Type B pancreatic cell (in vitro differentiated cells): ENCODE results near the gene EIF4E. TPM values are rescaled to one million over a fixed set of nuclear protein-coding genes. Genes with fewer than 3 reads are reported as not detected.
"Not testable (repeated sequence)": the region's sequence is repeated elsewhere in the genome, so short reads cannot be mapped to it uniquely, and the experiment has no call there.

Source experiments
- DNase-seq: peaks from one replicate; pipeline ENCODE4 v3.0.0; 2021; ENCODE audit warnings: mixed read lengths; ENCODE audit not compliant: unreplicated experiment; ENCODE audit errors: extremely low spot score
- H3K27ac Mint-ChIP-seq: 2 replicates; pipeline ENCODE4 v1.8.0; 2021; ENCODE audit warnings: mild to moderate bottlenecking, mixed read lengths
- H3K27me3 Mint-ChIP-seq: 2 replicates; pipeline ENCODE4 v1.8.0; 2021; ENCODE audit warnings: mixed read lengths
- H3K36me3 Mint-ChIP-seq: 2 replicates; pipeline ENCODE4 v1.8.0; 2021; ENCODE audit warnings: mixed read lengths
- H3K4me1 Mint-ChIP-seq: one replicate; pipeline ENCODE4 v1.8.0; 2021; ENCODE audit warnings: mixed read lengths; ENCODE audit not compliant: unreplicated experiment
- H3K4me3 Mint-ChIP-seq: 2 replicates; pipeline ENCODE4 v1.8.0; 2021; ENCODE audit warnings: mild to moderate bottlenecking, mixed read lengths
- H3K9me3 Mint-ChIP-seq: 2 replicates; pipeline ENCODE4 v1.8.0; 2021; ENCODE audit warnings: mixed read lengths
- total RNA-seq: library from RNA; stranded (reverse); gene quantifications from 2 replicates; pipeline ENCODE4 v1.2.1, GENCODE V29; 2021; ENCODE audit warnings: low replicate concordance
- TF ChIP-seq, protein P1 (sequence below): fragments of 200-600 bp; sonication (generic); conservative IDR thresholded peaks from 2 replicates; pipeline ENCODE4 v1.5.0; 2021; ENCODE audit warnings: antibody characterized with exemption, mild to moderate bottlenecking

The EIF4E gene
- total RNA-seq, 1 donor from 2014 or later, result 93.9 TPM

- Mint-ChIP-seq H3K4me3 (no peak overlapping the region), H3K36me3 (no peaks in the 10 kb centered on the region), H3K27me3 (no peaks in the 10 kb centered on the region), H3K4me1 (peaks cover 5% of the 10 kb centered on the region), H3K9me3 (no peaks in the 10 kb centered on the region), H3K27ac (no peak overlapping the region)
- DNase-seq, result no peak
- TF ChIP-seq, protein P1, sequence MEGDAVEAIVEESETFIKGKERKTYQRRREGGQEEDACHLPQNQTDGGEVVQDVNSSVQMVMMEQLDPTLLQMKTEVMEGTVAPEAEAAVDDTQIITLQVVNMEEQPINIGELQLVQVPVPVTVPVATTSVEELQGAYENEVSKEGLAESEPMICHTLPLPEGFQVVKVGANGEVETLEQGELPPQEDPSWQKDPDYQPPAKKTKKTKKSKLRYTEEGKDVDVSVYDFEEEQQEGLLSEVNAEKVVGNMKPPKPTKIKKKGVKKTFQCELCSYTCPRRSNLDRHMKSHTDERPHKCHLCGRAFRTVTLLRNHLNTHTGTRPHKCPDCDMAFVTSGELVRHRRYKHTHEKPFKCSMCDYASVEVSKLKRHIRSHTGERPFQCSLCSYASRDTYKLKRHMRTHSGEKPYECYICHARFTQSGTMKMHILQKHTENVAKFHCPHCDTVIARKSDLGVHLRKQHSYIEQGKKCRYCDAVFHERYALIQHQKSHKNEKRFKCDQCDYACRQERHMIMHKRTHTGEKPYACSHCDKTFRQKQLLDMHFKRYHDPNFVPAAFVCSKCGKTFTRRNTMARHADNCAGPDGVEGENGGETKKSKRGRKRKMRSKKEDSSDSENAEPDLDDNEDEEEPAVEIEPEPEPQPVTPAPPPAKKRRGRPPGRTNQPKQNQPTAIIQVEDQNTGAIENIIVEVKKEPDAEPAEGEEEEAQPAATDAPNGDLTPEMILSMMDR, result no peak
These were observed 80.5 kb downstream of the EIF4E start for GRCh38 chr4:98848448-98848847.

DNA sequence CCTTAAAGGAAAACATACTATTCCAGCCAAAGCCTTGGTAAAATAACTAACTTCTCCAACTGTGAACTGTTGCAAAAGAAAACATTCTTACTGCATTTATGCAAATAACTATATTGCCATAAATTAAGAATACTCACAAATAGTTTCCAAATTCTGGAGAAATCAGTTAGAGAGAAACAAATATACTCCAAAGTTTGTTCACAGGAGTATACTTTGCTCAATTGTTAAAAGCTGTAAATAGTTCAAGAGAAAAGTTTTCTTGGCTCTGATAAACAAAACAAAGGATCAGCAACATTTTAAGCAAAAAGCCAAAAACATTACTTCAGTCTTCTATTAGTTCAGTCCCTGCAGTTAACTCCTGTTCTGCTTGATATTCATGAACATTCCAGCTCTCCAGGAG is 83.0 kb downstream of the EIF4E start:
- no peak for DNase-seq
- H3K36me3 Mint-ChIP-seq, result peaks cover 5% of the 10 kb centered on the region
- H3K27me3 Mint-ChIP-seq, result no peaks in the 10 kb centered on the region
- no peak overlapping the region for H3K27ac Mint-ChIP-seq
- TF ChIP-seq, protein P1, result no peak
- H3K4me1 Mint-ChIP-seq, result no peaks in the 10 kb centered on the region
- peaks cover 7% of the 10 kb centered on the region for H3K9me3 Mint-ChIP-seq
- H3K4me3 Mint-ChIP-seq, result no peak overlapping the region

DNA sequence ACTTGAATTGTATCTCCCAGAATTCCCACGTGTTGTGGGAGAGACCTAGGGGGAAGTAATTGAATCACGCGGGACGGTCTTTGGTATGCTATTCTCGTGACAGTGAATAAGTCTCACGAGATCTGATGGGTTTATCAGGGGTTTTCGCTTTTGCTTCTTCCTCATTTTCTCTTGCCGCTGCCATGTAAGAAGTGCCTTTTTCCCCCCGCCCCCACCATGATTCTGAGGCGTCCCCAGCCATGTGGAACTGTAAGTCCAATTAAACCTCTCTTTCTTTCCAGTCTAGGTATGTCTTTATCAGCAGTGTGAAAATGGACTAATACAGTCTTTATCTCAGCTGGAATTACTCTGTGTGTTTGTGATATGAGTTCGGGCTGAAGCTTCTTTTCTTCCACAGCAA is 86.0 kb downstream of the EIF4E start:
- H3K27me3 Mint-ChIP-seq, H3K36me3 Mint-ChIP-seq, H3K9me3 Mint-ChIP-seq, H3K27ac Mint-ChIP-seq, H3K4me3 Mint-ChIP-seq, DNase-seq, H3K4me1 Mint-ChIP-seq: not testable (repeated sequence)

GRCh38 chr4:98838977-98839618 is 89.8 kb downstream of the EIF4E start:
- no peaks in the 10 kb centered on the region for H3K27me3 Mint-ChIP-seq
- H3K4me1 Mint-ChIP-seq, result peaks cover 4% of the 10 kb centered on the region
- peaks cover 7% of the 10 kb centered on the region for H3K9me3 Mint-ChIP-seq
- H3K27ac Mint-ChIP-seq, result no peak overlapping the region
- H3K4me3 Mint-ChIP-seq, result no peak overlapping the region
- H3K36me3 Mint-ChIP-seq, result peaks cover 5% of the 10 kb centered on the region
- TF ChIP-seq, protein P1, result no peak
- no peak for DNase-seq

- peaks cover 5% of the 10 kb centered on the region for H3K36me3 Mint-ChIP-seq
- no peak overlapping the region for H3K4me3 Mint-ChIP-seq
- H3K27ac Mint-ChIP-seq, result no peak overlapping the region
- DNase-seq, result no peak
- H3K27me3 Mint-ChIP-seq, result no peaks in the 10 kb centered on the region
- peaks cover 4% of the 10 kb centered on the region for H3K4me1 Mint-ChIP-seq
- peaks cover 7% of the 10 kb centered on the region for H3K9me3 Mint-ChIP-seq
- TF ChIP-seq, protein P1, result no peak
These were observed 90.4 kb downstream of the EIF4E start for GRCh38 chr4:98838531-98838930.

GRCh38 chr4:98833384-98833783 is 95.5 kb downstream of the EIF4E start:
- DNase-seq, result no peak
- H3K4me3 Mint-ChIP-seq, result no peak overlapping the region
- no peaks in the 10 kb centered on the region for H3K9me3 Mint-ChIP-seq
- H3K36me3 Mint-ChIP-seq, result no peaks in the 10 kb centered on the region
- no peaks in the 10 kb centered on the region for H3K4me1 Mint-ChIP-seq
- H3K27ac Mint-ChIP-seq, result no peak overlapping the region
- H3K27me3 Mint-ChIP-seq, result no peaks in the 10 kb centered on the region
- TF ChIP-seq, protein P1, result no peak

DNA sequence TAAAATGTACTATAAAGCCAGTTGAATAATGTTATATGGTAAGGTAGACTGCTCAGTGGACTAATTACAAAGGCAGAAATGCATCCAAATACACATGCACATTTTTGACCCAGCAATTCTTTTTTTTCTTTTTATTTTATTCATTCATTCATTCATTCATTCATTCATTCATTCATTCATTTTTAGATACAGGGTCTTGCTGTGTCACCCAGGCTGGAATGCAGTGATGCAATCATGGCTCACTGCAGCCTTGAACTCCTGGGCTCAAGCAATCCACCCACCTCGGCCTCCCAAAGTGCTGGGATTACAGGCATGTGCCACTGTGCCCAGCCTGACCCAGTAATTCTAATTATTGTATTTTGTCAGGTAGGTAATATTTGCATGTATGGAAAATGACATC is 97.9 kb downstream of the EIF4E start:
- not testable (repeated sequence) for H3K9me3 Mint-ChIP-seq, H3K27ac Mint-ChIP-seq, H3K27me3 Mint-ChIP-seq, DNase-seq, H3K4me1 Mint-ChIP-seq, H3K36me3 Mint-ChIP-seq, H3K4me3 Mint-ChIP-seq
